HG03039 (cell line): Measurements from ENCODE around the gene DNAAF5.

Experiments
- ATAC-seq: cut with Tn5 transposase; IDR thresholded peaks from one replicate; pipeline ENCODE4 v1.9.1; 2021; ENCODE audit warnings: mild to moderate bottlenecking, moderate library complexity; ENCODE audit not compliant: unreplicated experiment

DNAAF5 gene

GRCh38 chr7:831596-832166, 105.2 kb downstream of the DNAAF5 start:
- ATAC-seq = no peak

- ATAC-seq = no peak
Measured at GRCh38 chr7:832167-832967, 105.9 kb downstream of the DNAAF5 start, which contains the start of gene SUN1. SUN1 (plus strand) TSS chr7:832476; CDS start chr7:832525, 49 bp downstream.

- ATAC-seq = no peak
Measured at GRCh38 chr7:832968-833424, 106.5 kb downstream of the DNAAF5 start.

- no peak for ATAC-seq
Measured at GRCh38 chr7:833601-834258, 107.2 kb downstream of the DNAAF5 start.

- no peak for ATAC-seq
Measured at GRCh38 chr7:834277-834676, 107.8 kb downstream of the DNAAF5 start.

- no peak for ATAC-seq
Measured at GRCh38 chr7:835021-835420, 108.5 kb downstream of the DNAAF5 start.

GRCh38 chr7:835485-836401, 109.2 kb downstream of the DNAAF5 start:
- ATAC-seq = no peak
